ENCODE measurements around the gene FER1L5. TPM values are rescaled to one million over a fixed set of nuclear protein-coding genes. Genes with fewer than 3 reads are reported as not detected.

FER1L5 gene
- total RNA-seq, 4 donors from 2014 or later, result not detected

DNA sequence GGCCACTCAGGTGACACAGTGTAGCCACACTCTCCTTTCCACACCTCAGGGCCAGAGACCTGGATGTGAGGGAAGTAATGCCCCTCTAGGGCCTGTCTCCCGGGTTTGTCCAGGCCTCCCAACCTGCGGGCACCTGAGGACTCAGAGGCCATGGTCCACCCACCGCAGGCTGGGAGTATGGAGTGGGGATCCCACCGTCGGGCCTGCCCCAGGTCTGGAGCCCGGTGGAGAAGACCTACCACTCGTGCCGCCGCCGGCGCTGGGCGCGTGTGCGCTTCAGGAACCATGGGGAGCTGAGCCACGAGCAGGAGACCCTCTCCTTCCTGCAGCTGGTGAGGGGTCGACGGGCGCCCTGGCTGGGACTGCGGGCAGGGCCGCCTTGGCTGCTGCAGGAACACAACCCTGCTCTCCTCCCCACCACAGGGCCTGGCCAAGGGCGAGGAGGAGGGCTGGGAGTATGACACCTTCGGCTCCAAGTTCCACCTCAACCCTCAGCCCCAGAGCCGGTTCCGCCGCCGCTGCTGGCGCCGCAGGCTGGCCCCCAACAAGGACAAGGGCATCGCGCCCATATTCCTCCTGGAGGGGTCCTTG lies 48.6 kb downstream of the FER1L5 start:
- Histone ChIP-seq H3K9me3 (no peaks in the 10 kb centered on the region), H3K27ac (no peak overlapping the region), H3K36me3 (no peaks in the 10 kb centered on the region), H3K4me3 (no peak overlapping the region), H3K4me1 (no peaks in the 10 kb centered on the region), H3K27me3 (peaks cover 9% of the 10 kb centered on the region)
- WGBS, 2 donors (ENCODE audit: low coverage in 1 of 2), result no CpG with 5 or more reads among the region's 30 CpGs
- TF ChIP-seq EP300 (IDR thresholded peaks at IDR 0.05) (no peak), POLR2A (IDR thresholded peaks at IDR 0.05) (no peak), POLR2AphosphoS5 (IDR thresholded peaks at IDR 0.05) (no peak)
- TF ChIP-seq, protein P1, sequence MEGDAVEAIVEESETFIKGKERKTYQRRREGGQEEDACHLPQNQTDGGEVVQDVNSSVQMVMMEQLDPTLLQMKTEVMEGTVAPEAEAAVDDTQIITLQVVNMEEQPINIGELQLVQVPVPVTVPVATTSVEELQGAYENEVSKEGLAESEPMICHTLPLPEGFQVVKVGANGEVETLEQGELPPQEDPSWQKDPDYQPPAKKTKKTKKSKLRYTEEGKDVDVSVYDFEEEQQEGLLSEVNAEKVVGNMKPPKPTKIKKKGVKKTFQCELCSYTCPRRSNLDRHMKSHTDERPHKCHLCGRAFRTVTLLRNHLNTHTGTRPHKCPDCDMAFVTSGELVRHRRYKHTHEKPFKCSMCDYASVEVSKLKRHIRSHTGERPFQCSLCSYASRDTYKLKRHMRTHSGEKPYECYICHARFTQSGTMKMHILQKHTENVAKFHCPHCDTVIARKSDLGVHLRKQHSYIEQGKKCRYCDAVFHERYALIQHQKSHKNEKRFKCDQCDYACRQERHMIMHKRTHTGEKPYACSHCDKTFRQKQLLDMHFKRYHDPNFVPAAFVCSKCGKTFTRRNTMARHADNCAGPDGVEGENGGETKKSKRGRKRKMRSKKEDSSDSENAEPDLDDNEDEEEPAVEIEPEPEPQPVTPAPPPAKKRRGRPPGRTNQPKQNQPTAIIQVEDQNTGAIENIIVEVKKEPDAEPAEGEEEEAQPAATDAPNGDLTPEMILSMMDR (IDR thresholded peaks at IDR 0.05), result no peak
- no peak for ATAC-seq

DNA sequence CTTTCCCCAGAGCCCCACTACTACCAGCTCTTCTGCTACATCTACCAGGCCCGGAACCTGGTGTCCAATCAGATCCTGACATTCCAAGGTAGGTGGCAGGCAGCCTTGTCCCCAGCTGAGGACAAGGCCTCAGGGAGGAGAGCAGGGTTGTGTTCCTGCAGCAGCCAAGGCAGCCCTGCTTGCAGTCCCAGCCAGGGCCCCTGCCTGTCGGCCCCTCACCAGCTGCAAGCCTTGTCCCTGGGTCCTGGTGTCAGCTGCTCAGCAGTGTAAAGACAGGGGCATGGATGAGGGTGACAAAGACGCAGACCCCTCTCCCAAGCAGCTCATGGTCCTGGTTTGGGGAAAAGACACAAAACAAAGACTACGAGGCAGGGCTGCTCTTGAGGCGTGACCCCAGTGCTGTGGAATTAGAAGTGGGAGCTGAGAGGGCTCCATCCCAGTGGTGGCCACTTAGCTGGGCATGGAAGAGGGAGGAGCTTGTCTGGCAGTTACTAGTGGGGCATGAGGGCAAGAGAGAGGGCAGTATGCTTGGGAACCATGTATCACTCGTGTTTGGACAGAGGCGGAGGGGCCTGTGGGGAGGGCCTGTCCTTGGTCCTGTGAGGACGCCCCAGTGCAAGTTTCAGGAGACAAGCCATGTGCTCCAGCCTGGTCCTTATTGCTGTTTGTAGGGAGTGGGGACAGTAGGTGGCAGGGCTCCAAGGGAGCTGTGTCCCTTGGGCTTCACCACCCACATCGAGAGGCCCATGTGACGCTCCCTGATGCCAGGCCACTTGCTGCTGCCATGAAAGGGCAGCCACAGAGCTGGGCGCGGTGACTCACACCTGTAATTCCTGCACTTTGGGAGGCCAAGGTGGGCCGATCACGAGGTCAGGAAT lies 49.8 kb downstream of the FER1L5 start:
- Histone ChIP-seq H3K4me3 (no peak overlapping the region), H3K36me3 (no peaks in the 10 kb centered on the region), H3K27me3 (peaks cover 2% of the 10 kb centered on the region), H3K27ac (no peak overlapping the region), H3K4me1 (no peaks in the 10 kb centered on the region), H3K9me3 (no peaks in the 10 kb centered on the region)
- 80 to 90% methylated on average over 2 to 5 of the region's 14 CpGs for WGBS, 2 donors (ENCODE audit: low coverage in 1 of 2)
- ATAC-seq, result no peak
- TF ChIP-seq, protein P1 (IDR thresholded peaks at IDR 0.05), result no peak
- TF ChIP-seq EP300 (IDR thresholded peaks at IDR 0.05), result no peak
- no peak for TF ChIP-seq POLR2AphosphoS5 (IDR thresholded peaks at IDR 0.05)
- TF ChIP-seq POLR2A (IDR thresholded peaks at IDR 0.05), result no peak

DNA sequence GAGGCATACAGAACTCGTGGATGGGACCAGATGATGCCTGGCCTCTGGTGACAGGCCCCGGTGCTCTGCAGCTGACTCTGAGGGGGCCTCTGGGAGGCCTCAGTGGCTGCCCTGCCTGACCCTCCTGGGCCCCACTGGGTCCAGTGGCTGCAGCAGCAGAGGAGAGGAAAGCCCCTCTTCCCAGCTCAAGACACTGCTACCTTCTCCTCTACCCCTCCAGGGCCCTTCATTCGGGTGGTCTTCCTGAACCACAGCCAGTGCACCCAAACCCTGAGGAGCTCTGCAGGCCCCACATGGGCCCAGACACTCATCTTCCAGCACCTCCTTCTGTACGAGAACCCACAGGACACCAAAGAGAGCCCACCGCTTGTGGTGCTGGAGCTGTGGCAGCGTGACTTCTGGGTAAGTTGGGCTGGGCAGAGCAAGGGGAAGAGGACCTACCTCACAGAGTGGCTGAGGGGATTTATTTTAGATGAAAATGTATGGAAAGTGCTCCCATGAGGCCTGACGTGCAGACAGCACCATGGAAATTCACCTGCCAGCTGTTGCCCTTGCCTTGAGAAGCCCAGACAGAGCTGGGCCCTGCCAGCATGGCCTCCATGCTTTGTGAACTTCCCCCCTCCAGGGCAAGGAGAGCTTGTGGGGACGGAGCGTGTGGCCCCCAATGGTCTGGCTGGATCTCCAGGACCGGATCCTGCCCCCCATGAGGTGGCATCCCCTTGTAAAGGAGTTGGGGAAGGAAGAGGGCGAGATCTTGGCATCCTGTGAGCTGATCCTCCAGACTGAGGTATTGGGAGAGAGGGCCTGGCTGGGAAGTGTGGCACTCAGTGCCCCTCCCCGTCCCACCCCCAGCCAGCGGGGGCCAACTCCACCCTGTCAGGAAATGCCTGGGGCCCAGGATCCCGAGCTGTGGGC lies 51.0 kb downstream of the FER1L5 start:
- H3K27me3 ChIP-seq, result no peaks in the 10 kb centered on the region
- TF ChIP-seq, protein P1 (IDR thresholded peaks at IDR 0.05), result no peak
- TF ChIP-seq POLR2A (IDR thresholded peaks at IDR 0.05), result no peak
- no peak for TF ChIP-seq POLR2AphosphoS5 (IDR thresholded peaks at IDR 0.05)
- TF ChIP-seq EP300 (IDR thresholded peaks at IDR 0.05), result no peak
- H3K4me3 ChIP-seq, result no peak overlapping the region
- H3K27ac ChIP-seq, result no peak overlapping the region
- 68% methylated on average over 3 of the region's 14 CpGs; no CpG with 5 or more reads in 1 of the 2 donors for WGBS, 2 donors (ENCODE audit: low coverage in 1 of 2)
- no peaks in the 10 kb centered on the region for H3K9me3 ChIP-seq
- ATAC-seq, result no peak
- H3K36me3 ChIP-seq, result no peaks in the 10 kb centered on the region
- H3K4me1 ChIP-seq, result no peaks in the 10 kb centered on the region

DNA sequence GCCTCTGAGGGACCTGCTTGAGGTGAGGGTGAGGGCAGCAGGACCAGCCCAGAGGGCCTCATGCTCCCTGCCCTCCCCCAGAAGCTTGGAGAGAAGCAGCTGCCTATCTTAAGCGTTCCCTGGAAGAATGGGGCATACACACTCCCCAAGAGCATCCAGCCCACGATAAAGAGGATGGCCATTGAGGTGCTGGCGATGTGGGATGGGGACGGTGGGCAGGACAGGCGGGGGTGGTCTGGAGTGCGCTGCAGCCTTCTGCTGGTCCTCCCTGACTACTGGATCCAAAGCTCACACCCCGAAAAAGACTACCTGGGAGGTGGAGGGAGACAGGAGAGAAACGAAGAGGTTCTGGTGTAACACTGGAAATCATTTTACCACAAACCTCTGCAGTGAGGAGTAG lies 51.7 kb downstream of the FER1L5 start:
- no peak overlapping the region for H3K4me3 ChIP-seq
- no peaks in the 10 kb centered on the region for H3K27me3 ChIP-seq
- peaks cover 0 to 2% of the 10 kb centered on the region in 2 donors for H3K36me3 ChIP-seq
- H3K9me3 ChIP-seq, result no peaks in the 10 kb centered on the region
- ATAC-seq, result no peak
- H3K27ac ChIP-seq, result no peak overlapping the region
- H3K4me1 ChIP-seq, result no peaks in the 10 kb centered on the region
- WGBS, 2 donors (ENCODE audit: low coverage in 1 of 2), result 73 to 80% methylated on average over 3 to 6 of the region's 8 CpGs
- TF ChIP-seq EP300 (IDR thresholded peaks at IDR 0.05), result no peak

DNA sequence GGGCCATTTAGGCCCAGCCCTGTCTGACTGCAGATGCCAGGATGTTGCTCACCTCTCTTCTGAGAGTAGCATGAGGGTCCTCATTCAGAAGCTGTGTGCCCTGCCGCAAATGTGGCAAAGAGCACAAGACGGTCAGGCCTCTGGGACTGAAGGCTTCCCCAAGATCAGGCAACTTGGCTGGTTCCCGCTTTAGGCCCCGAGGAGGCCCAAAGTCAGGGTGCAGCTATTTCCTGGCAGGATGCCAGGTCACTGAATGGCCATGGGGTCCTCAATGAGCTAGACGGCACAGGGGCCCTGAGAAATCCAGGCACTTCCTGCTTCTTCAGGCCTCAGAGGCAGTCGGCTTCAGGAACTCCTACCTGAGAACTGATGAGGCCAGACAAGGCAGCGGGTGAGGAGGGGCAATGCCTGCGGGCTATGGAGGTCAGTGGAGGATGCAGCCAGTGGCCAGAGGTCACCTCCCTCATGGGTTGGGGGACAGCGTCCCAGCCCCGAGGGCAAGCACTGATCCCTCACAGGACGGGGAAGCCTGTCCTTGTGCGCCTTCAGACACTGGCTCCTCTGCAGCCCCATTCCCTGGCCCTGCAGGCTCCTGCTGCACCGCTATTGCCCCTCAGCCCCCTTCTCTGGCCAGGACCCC lies 52.4 kb downstream of the FER1L5 start:
- ATAC-seq, result no peak
- no peak overlapping the region for H3K27ac ChIP-seq
- H3K4me3 ChIP-seq, result no peak overlapping the region
- H3K4me1 ChIP-seq, result no peaks in the 10 kb centered on the region
- no peaks in the 10 kb centered on the region for H3K27me3 ChIP-seq
- no peak for TF ChIP-seq EP300 (IDR thresholded peaks at IDR 0.05)
- no peak for TF ChIP-seq POLR2A (IDR thresholded peaks at IDR 0.05)
- no peak for TF ChIP-seq POLR2AphosphoS5 (IDR thresholded peaks at IDR 0.05)
- TF ChIP-seq, protein P1 (IDR thresholded peaks at IDR 0.05), result no peak
- peaks cover 0 to 9% of the 10 kb centered on the region in 2 donors for H3K36me3 ChIP-seq
- no CpG with 5 or more reads among the region's 13 CpGs for WGBS, 2 donors (ENCODE audit: low coverage in 1 of 2)
- no peaks in the 10 kb centered on the region for H3K9me3 ChIP-seq
